ENCODE measurements around the gene NSMCE1.

DNA sequence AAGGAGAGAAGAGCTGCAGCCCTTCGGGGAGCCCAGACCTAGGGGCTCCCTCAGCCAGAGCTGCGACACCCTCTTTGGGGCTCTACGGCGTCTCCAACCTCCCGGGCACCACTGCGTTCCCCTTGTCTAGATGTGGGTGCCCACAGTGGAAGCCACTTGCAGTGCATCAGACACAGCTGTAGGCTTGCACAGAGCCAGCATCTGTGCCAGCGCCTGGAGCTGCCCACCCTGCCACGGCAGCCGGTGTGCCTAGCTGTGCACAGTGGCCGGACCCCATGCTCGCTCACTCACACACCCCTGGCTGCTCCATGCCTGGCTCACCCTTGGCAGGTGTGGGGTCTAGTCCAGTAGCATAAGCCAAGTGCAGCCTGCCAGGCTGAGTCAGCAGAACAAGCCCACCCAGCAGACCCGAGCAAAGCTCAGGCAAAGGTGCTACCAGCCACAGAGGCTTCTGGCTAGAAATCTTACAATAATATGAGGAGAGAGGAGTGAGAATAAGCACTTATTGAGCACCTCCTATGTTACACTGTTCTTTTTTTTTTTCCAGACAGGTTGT is 78.2 kb downstream of the NSMCE1 start:
- TF ChIP-seq, protein P1, sequence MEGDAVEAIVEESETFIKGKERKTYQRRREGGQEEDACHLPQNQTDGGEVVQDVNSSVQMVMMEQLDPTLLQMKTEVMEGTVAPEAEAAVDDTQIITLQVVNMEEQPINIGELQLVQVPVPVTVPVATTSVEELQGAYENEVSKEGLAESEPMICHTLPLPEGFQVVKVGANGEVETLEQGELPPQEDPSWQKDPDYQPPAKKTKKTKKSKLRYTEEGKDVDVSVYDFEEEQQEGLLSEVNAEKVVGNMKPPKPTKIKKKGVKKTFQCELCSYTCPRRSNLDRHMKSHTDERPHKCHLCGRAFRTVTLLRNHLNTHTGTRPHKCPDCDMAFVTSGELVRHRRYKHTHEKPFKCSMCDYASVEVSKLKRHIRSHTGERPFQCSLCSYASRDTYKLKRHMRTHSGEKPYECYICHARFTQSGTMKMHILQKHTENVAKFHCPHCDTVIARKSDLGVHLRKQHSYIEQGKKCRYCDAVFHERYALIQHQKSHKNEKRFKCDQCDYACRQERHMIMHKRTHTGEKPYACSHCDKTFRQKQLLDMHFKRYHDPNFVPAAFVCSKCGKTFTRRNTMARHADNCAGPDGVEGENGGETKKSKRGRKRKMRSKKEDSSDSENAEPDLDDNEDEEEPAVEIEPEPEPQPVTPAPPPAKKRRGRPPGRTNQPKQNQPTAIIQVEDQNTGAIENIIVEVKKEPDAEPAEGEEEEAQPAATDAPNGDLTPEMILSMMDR (IDR thresholded peaks at IDR 0.05; ENCODE audit: low read length), result no peak
- no peak for TF ChIP-seq EZH2 (optimal IDR thresholded peaks at IDR 0.05; ENCODE audit: low read depth, low read length)
- TF ChIP-seq EZH2phosphoT487 (IDR thresholded peaks at IDR 0.05; ENCODE audit: low read length), result no peak
